GM23248 (cell line): ENCODE measurements around the gene TNIP1.

Source experiments
- EZH2 ChIP-seq: fragments of 200-600 bp; sonication (generic); IDR thresholded peaks from 2 replicates; pipeline ENCODE4 v1.6.1; 2018; ENCODE audit warnings: antibody characterized with exemption, mild to moderate bottlenecking; ENCODE audit not compliant: insufficient read depth, poor library complexity, severe bottlenecking
- EZH2phosphoT487 ChIP-seq: fragments of 200-600 bp; sonication (generic); IDR thresholded peaks from 2 replicates; pipeline ENCODE4 v1.6.1; 2018; ENCODE audit warnings: antibody characterized with exemption, moderate library complexity, mild to moderate bottlenecking, low read depth; ENCODE audit not compliant: insufficient read depth

GRCh38 chr5:151105561-151105960, 24.7 kb upstream of the TNIP1 start:
- TF ChIP-seq EZH2: no peak
- no peak for TF ChIP-seq EZH2phosphoT487
